AG09309 (cell line): Measurements from ENCODE around the gene JCAD.

ENCODE experiments used
- DNase-seq: peaks from one replicate; pipeline ENCODE4 v3.0.0-alpha.2; 2010; ENCODE audit warnings: low read depth
- H3K4me3 ChIP-seq: 2 replicates; pipeline ENCODE4 v1.5.1; 2011; ENCODE audit warnings: mild to moderate bottlenecking, low read depth, low read length, moderate library complexity; ENCODE audit not compliant: control insufficient read depth
- TF ChIP-seq, protein P1 (sequence below): IDR thresholded peaks from 2 replicates; pipeline ENCODE4 v1.5.1; 2011; ENCODE audit warnings: mild to moderate bottlenecking, low read depth, low read length, inconsistent platforms; ENCODE audit not compliant: insufficient read depth, control insufficient read depth; ENCODE audit errors: missing control alignments

The JCAD gene

DNA sequence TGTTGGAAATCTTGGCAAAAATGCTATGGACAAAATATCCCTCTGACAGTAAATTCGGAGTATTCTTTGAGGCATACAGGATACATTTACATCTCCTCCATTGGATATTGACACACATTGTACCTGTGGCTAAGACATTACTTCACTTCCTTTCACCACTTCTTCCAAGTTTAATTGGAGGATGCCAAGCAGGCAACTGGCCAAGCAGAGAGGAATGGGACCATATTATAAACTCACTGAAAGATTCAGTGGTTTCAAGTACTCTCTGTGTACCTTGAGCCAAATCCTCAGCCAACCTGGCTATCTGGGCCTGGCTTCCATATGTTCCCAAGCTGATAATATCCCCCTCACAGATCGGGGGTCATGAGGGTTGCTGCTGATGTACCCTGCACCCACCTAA lies 14.7 kb upstream of the JCAD start:
- H3K4me3 ChIP-seq, result no peak overlapping the region
- DNase-seq, result no peak
- TF ChIP-seq, protein P1, sequence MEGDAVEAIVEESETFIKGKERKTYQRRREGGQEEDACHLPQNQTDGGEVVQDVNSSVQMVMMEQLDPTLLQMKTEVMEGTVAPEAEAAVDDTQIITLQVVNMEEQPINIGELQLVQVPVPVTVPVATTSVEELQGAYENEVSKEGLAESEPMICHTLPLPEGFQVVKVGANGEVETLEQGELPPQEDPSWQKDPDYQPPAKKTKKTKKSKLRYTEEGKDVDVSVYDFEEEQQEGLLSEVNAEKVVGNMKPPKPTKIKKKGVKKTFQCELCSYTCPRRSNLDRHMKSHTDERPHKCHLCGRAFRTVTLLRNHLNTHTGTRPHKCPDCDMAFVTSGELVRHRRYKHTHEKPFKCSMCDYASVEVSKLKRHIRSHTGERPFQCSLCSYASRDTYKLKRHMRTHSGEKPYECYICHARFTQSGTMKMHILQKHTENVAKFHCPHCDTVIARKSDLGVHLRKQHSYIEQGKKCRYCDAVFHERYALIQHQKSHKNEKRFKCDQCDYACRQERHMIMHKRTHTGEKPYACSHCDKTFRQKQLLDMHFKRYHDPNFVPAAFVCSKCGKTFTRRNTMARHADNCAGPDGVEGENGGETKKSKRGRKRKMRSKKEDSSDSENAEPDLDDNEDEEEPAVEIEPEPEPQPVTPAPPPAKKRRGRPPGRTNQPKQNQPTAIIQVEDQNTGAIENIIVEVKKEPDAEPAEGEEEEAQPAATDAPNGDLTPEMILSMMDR, result no peak

DNA sequence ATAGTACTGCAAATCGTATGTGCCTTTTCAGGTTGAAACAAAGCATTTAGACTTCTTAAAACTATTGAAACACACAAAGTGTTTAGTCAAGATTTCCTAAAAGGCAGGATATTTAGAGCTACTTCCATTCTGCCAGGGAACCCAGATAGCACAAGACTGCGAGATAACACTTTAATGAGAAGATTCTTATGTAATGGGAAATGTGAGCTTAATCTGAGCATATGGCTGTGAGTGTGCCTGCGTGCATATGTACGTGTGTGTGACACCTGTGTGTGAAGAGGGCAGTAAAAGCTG lies 14.3 kb upstream of the JCAD start:
- H3K4me3 ChIP-seq, result no peak overlapping the region

DNA sequence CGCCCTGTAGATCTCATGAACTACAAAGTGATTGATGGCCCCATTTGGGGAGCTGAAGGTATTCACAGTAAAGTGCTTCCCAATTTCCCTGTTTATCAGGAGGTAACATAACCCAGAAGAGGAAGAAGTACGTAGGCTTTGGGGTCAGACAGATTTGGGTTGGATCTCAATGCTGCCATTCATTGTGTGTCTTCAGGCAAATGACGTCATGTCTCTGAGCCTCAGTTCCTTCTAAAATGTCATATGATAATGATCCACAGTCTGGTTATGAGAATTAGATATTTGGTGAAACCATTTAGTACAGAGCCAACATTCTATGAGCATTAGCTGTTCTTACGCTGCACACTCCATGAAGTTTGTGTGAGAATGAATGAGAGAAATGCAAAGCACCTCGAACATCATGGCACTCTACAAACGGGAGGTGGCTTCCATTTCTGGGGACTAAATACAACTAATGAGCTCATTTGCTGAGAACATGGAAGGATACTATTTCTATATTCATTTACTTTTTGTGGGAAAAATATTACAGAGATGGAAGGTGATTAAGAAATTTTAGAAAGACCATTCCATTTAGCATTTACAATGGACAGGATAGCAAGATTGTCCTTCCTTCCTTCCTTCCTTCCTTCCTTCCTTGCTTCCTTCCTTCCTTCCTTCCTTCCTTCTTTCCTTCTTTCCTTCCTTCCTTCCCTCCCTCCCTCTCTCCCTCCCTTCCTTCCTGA lies 13.8 kb upstream of the JCAD start:
- no peak for DNase-seq
- TF ChIP-seq, protein P1, result no peak
- no peak overlapping the region for H3K4me3 ChIP-seq

More for the DNA sequence above, 14.3 kb upstream of the JCAD start:
- no peak for DNase-seq
- TF ChIP-seq, protein P1, result no peak

DNA sequence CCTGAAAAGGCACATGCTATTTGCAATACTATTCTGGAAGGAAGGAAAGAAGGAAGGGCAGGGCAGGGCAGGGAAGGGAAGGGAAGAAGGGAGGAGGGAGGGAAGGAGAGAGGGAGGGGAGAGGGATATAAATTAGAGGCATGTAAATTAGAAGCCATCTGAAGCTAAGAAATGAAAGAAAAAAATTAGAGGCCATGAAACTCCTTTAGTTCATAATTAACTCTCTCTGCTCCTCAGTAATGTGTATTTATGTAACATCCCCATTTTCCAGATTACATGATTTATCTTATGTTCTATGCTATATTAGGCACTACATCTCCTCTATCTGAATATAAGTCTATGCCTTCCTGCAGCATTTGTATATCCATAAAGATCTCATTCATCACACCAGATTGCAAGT lies 12.7 kb upstream of the JCAD start:
- H3K4me3 ChIP-seq, result no peak overlapping the region
- DNase-seq, result no peak
- TF ChIP-seq, protein P1, result no peak

DNA sequence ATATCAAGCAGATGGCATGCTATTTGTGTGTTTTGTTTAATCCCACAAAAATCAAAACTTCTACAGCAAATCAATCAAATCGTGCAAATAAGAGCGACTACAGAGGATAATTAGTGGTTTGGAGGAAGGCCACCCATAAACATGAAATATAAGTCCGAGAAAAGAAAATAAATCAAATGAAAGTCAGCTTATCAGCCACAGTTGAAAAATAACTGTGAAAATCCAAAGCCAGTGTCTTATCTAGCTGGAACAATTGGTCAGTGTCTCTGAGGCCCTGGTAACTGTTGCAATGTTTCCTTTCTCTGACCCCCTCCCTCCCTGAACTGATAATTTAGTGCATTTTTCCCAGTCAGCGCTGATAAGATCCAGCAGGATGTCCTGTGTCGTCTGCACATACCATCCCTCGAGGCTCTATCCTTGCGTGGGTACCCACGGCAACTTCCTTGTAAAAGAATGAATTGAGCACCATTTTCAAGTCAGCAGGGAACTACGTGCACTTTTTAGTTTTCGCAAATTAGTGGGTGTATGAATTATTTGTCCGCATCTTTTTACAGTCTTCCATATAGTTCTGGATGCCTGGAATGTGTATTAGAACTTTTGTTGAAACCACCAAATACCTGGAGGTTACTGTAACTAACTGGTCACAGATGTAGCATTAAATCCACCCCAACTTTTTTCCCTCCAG lies 10.8 kb upstream of the JCAD start:
- peak; percentile 52 for DNase-seq
- TF ChIP-seq, protein P1, result no peak
- H3K4me3 ChIP-seq, result no peak overlapping the region

DNA sequence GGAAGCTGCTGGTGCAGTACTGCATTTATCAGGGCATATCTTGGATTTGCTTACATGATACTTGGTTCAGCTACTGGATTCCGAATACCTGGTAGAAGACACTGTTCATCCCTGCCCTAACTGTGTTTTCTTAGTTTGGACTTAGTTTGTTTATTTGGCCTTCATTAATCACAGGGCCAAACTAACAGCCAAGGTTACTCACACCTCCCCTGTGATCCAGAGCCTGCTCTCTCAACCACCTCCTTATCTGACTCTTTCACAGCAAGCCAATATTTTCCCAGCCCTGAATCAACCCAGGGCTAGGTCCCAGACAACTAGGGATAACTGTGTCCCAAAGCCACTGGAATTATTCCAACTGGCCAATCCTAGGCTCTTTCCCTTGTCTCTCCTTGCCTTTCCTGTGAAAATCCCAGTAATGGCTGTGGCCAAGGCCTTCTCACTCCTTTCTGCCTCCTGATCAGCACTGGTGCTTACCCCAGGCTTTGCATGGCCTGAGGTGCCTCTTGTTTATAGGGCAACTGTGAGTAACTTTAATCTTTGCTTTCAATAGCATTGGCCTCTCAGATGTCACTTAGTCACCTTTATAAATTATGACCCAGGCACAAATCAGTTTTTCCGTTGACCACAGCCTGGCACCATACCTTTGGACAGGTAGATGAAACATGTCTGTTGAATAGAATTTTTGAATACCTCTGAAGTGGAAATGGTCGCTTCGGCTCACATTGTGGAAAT lies 9.3 kb upstream of the JCAD start:
- DNase-seq, result no peak
- no peak overlapping the region for H3K4me3 ChIP-seq
- TF ChIP-seq, protein P1, result no peak
